CD4-positive, alpha-beta T cell treated with Interleukin-17A for 4 hours (primary cell): ENCODE measurements around the gene MED10.

ENCODE experiments used
- DNase-seq: peaks from one replicate; pipeline ENCODE4 v3.0.0-alpha.2; 2020; ENCODE audit warnings: mixed read lengths

Gene MED10

GRCh38 chr5:6348476-6349000 lies 29.8 kb downstream of the MED10 start:
- no peak for DNase-seq

GRCh38 chr5:6347673-6348072 lies 30.7 kb downstream of the MED10 start:
- no peak for DNase-seq

DNA sequence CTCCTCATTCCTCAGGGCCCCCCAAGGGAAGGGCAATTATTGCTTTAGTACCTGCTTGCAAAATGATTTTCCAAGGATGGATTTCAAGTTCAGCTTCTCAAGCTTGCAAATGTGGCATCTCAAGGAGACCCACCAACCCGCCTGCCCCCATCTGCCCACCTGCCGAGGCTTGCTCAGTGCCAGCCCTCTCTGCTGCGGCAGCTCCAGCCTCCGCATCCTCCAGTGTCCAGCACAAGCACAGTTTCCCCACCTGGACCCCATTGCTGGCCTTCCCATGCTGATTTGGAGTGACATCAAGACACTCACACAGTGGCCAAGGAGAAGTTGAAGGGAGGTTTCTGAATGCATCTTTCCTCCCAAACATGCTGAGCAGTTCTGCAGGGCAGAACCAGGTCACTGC lies 31.2 kb downstream of the MED10 start:
- no peak for DNase-seq

- DNase-seq: no peak
Measured at GRCh38 chr5:6344593-6344989, 33.8 kb downstream of the MED10 start.

- no peak for DNase-seq
Measured at GRCh38 chr5:6343951-6344592, 34.3 kb downstream of the MED10 start.

GRCh38 chr5:6342689-6343315 lies 35.5 kb downstream of the MED10 start:
- DNase-seq: no peak

GRCh38 chr5:6340100-6340499 lies 38.2 kb downstream of the MED10 start:
- no peak for DNase-seq

DNA sequence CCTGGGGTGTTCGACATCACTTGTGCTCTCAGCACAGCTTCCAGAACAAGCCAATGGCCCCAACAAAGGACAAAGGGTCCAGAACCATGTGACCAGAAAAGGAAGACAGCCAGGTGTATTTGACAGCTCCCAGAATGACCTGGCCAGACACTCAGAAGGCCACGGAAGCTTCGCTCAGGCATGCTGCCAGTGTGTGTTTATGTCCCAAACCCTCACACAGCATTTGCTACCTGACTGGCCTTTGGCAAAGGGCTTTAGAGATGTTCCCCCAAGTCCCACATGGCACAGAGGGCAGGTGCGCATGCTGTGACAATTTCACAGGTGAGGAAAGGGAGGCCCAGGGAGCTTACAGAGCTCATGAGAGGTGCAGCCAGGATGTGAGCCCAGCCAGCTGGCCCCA lies 39.5 kb downstream of the MED10 start:
- no peak for DNase-seq

GRCh38 chr5:6338135-6338534 lies 40.2 kb downstream of the MED10 start:
- DNase-seq: no peak

DNA sequence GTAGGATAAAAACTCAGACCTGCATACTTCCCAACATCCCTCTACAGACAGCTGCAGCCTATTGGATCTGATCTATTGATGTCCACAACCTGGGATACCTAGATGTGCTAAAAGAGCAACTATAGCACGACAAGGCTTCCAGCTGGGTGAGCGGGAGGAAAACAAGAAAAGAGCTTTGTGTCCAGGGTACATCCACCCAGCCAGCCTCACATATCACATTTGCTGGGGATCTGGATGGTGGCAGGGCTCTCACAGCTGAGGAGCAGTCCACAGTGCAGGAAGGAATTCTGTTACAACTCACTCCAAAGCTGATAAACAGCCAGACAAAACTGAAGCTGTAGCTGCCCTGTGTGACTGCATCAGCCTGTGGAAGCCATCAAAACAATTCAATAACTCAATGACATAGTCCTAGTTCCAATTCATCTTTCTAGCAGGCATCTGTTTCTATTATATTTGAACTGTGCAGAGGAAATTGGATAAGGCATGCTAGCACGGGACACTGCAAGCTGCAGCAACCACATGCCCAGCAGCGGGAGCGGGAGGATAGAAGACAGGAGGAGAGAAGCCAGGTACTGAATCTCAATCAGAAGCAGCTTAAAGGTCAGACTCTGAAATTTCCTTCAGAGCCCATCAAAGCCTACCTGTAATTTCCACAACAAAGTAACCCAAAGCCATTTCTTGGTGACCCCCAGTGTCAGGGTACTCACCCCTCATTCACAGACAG lies 45.0 kb downstream of the MED10 start:
- no peak for DNase-seq

DNA sequence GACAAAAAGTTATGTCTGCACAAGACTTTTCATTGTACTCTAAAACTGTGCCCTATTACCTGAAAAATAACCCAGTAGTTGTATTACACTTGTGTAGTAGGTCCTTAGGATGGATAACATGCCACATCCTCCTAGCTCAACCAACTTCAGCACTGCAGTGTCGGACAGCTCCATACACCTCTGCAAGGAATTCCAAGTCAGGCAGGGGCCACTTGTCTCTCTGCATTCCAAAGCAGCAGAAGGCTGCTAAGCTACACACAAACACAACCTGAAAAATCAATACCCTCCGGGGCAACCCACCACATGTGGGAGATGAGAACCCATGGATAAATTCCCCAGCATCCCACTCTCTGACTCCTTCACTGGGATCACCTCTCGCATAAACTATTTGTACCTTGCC lies 50.2 kb downstream of the MED10 start:
- no peak for DNase-seq

DNA sequence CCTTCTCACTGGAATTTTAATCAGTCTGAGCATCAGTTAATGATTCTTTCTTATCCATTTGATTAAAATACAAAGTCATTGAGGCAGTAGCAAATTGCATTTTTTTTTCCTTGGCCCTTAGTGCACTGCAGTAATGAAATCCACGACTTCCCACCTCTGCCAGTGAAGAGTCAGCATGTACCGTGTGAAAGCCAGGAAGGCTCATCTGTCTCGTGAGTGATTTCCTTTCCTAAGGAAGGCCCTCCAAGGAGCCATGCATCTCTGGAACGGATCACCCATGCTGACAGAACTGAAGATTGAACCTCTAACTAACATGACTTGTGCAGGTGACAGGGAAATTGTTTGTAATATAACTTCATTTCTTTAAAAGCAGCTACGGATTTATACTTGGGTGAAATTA lies 51.6 kb downstream of the MED10 start:
- DNase-seq: no peak

DNA sequence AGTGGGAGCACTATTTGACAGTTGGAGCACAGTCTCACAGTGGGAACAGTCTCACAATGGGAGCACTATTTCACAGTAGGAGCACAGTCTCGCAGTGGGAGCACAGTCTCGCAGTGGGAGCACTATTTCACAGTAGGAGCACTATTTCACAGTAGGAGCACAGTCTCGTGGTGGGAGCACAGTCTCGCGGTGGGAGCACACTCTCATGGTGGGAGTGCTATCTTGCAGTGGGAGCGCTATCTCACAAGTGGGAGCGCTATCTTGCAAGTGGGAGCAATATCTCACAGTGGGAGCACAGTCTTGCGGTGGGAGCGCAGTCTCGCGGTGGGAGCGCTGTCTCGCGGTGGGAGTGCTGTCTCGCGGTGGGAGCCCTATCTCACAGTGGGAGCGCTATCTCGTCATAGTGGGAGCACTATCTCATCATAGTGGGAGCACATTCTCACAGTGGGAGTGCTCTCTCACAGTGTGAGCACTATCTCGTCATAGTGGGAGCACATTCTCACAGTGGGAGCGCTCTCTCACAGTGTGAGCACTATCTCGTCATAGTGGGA lies 56.1 kb downstream of the MED10 start:
- no peak for DNase-seq
